HG03432 (cell line): ENCODE data around the gene CDK15.
"Not testable (repeated sequence)": the region's sequence is repeated elsewhere in the genome, so short reads cannot be mapped to it uniquely, and the experiment has no call there.

ENCODE experiments used
- ATAC-seq: cut with Tn5 transposase; IDR thresholded peaks from one replicate; pipeline ENCODE4 v1.9.1; 2021; ENCODE audit warnings: mild to moderate bottlenecking, moderate library complexity; ENCODE audit not compliant: unreplicated experiment

CDK15 gene

DNA sequence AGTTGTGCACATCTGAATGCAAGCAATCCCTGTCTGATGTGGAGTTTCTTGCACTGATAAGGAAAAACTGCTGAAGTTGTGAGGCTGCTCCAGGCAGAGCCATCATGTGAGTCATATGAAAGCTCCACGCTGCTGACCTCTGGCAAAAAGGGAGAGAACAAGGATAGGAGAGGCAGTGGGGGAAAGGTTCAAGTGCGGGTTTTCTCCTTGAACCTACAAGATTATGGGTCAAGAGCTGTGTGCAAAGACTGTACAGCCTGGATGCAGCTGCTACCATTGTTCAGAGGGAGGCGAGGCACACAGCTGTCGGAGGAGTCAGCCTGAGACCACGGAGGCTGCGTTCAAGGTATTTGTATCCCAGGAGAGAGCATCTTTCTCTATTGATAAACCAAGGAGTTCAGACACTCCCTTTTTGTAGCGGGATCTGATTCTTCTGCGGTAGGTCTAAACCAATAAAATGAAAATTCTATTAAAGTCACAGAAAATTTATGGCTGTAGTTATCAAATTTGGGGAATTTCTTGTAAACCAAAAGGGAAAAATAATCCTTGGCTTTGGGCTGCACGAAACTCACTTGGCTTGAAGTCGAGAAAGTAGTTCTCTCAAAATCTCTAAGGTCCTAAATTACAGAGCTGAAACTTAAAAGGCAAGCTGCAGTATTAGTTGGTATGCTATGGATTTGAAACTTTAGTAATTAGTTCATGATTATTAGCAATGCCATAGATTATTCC lies at the start of gene CDK15:
TSS of gene CDK15 (plus strand) at position 96 of the 729 bp plus-strand sequence. CDS start at position 224, 128 bp downstream.
- ATAC-seq = no peak

DNA sequence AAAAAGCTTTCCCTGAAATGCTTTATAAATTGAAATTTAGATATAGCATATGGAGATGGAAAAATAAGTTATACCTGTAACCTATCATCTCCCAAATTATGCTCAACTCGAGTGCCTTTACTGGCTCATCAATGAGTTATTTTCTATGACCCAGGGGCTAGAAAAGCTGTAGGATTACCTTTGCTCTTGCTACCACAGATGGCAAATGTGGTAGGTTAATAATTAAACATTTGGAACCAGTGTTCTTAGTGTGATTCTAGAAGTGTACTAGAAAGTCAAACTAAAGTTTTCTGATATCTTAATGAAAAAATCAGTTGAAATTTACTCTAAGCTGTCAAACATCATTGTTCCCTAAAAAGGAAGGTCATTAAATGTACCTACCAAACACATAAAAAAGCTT lies 48.1 kb upstream of the CDK15 start:
- ATAC-seq = no peak

DNA sequence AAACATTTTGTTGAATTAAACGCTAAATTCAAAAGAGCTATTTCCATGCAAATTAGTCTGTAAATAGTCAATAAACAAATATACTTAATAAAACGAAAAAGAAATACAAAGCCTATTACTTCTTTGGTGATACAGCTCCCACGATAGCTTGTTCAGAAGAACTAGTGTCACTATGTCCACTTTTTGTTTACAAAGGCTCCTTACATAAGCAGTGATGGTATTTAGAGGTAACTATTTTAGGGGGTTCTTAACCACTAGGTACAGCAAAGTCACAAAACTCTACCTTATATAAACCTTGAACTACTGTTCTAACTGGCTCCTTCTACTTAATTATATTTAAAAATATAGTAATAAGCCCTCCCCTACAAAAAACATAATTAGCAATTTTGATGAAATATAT lies 47.5 kb upstream of the CDK15 start:
- no peak for ATAC-seq

DNA sequence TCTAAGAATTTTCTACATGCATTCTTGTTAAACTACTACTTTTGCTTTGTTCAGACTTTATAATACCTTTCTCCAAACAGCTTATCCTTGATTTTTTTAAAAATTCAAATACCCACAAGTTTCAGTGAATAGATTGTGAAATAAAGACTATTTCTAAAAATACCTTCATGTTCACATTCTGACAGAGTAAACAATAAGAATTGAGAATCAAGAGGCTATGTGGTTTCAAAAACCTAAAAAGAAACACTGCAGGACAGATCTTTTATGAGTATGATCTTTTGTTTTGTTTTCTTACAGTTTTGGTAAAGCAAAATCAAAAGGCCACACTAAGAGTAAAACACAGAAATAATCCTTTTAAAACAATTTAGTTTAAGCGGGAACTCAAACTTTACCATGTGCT lies 46.8 kb upstream of the CDK15 start:
- no peak for ATAC-seq

DNA sequence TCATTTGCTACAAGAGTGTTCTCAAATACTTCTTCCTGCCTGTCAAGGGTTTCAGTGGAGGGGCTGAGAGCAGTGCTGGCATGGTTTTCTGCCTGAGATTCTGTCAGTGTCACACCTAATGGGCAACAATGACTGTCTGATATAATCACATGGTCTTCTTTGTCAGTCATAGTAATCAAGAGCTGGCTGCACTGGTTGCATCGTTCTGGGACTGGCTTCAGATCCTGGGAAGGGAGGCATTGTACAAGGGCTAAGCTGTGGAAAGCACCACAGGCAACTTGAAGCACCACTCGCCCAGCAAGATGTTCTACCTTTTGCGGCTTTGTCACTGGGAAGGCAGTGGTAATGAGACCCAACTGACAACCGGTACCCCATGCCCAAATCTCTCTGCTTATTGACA lies 45.2 kb upstream of the CDK15 start:
- ATAC-seq = no peak

DNA sequence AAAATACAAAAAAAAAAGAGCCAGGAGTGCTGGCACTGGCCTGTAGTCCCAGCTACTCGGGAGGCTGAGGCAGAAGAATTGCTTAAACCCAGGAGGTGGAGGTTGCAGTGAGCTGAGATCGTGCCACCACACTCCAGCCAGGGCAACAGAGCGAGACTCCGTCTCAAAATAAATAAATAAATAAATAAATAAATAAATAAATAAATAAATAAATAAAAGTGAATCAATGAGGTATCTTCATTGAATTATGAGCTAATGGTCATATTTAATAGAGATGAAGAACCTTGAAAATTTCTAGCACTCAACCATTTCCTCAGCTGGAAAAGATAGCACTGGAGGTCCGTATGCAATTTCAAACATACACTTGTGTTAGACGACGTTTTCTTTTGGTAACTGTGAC lies 41.9 kb upstream of the CDK15 start:
- ATAC-seq = not testable (repeated sequence)

DNA sequence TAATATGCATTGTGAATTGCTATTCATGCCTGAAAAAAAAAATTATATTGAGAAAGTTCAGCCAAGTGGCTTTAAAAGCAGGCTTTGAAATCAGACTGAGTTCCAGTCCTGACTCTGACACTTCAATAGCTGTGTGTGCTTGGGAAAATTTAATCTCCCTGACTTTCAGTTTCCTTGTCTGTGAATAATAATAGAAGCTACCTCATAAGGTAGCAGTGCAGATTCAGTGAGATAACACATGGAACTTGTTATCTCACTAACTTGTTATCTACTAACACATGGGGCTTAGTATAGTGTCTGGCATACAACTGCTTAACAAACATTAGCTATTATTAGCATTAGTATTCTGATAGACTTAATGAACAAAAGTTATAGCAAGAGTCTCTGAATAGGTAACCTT lies 40.5 kb upstream of the CDK15 start:
- no peak for ATAC-seq

DNA sequence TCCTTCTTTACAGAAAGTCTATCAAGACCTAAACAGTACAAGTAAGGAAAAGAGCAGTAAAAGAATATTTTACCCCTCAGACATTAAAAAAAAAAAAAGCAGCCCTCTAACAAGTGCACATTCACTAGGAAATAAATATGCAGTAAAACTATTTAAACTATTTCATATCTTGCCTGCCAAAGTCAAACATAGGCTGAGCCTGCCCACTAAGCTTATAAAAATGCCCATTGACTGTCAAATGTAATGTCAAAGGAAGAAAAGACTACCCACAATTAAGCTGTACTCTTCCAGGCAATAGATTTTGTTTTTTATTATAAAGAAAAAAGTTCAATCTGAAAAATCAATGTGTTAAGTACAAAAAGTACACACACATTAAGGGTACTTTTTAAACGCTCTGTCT lies 37.4 kb upstream of the CDK15 start:
- ATAC-seq = no peak

DNA sequence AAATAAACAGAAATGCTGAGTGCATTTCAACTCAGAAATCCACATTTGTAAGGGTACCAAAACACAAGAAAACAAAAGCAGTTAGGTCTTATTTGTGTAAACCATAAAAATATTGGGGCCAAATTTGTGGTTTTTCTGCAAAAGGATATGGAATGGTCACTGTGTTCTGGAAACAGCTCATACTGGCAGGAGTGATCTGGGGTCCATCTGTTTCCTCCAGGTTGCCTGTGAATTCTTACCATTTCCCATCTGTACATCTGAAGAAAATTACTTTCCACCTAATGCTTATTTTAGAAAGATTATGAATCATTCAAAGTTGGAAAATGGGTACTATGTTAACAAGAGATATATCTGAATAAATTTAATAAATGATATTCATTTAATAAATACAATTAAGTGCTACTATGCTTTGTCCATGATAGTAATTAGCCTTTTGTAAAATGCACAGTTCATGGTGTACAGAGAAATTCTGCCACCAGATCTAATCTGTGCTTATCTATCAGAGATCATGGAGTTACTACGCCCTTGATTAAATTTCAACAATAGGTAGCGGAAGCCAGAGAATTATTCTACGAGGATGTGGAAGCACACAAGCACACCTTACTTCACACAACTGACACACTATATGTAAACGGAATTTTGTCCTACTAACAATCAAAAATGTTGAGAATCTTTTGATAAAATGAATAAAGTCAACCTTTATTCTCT lies 36.5 kb upstream of the CDK15 start:
- no peak for ATAC-seq

DNA sequence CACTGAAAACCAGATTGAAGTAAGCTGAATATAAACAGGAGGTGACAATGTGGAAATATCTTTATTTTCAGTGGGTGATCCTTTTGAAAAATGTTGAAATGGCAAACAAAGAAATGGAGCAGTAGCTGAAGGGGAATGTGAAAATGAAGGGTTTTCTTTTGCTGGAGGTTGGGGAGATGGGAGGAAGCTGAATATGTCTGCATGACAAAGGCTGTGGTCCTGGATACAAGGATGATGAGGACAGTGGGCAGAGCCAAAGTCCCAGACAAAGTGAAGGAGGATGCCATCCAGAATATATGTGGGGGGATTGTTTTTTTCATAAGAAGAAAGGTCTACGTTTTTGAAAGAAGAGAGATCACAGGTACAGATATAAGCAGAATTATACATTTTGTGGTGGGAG lies 32.3 kb upstream of the CDK15 start:
- no peak for ATAC-seq

DNA sequence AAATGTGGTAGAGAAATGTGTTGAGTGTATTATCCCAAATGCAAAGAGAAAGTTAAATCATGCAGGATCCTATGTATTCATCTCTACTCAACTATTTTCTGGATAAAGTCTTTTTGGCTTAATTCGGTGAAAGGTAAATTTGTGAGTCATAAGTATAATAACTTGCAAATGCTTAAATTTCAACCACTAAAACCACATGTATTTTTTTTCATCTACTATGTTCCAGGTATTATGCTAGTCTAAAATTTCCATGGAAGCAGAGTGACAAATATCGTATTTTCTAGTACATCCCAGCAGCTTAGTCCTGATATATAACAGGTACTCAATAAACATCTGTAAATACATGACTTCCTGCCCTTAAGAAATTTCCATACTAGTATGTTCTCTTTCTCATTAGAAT lies 31.8 kb upstream of the CDK15 start:
- no peak for ATAC-seq

DNA sequence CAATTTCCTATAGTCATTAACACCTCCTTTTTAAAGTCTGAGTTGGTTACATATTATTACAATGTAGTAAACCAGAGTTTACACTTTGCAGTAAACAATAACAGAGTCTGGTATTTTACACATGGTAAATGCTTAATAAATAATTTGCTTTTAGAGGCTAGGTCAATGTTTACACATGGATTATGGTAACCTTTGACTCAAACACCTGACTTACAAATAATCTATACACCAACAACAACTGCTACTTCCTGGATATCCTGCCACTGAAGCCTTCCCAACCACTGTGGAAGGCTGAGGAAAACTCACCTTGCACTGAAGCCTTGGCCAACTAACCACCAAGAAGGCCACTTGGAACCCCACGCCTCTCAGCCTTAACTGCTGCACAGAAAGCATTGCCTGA lies 31.0 kb upstream of the CDK15 start:
- no peak for ATAC-seq

DNA sequence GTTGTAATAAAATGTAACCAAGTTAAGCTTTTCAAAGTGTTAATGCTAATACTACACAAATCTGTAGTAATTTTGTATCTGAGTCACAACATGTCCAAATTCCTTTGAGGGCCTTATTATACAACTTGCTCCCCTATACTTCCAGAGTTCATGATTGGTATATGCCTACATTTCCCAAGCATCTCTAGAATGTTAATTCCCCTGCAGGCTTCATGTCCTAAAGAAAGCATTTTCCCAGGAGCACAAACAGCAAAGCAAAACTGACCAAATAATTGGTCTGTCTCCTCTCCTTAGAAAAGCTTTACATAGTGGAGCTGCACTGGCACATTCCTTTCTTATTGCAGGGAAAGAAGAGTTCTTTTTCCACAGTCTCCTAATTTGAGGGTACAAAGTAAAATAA lies 29.3 kb upstream of the CDK15 start:
- no peak for ATAC-seq

DNA sequence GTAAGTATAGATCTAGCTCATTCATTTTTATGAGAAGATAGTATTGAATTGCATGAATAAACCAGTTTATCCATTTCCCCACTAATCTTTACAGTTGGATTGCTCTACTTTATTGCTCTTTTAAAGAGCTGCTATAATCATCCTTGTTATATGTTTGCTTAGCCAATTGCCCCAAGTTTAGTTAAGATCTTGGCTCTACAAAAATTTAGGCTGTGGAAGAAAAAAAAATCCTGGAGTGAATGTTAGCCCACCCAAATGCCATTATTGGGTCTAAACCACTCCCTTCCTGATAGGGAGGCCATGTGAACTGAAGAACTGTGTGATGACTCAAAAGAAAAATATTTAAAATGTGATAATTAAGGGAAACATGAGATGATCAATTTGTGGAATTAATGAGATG lies 28.5 kb upstream of the CDK15 start:
- ATAC-seq = no peak

DNA sequence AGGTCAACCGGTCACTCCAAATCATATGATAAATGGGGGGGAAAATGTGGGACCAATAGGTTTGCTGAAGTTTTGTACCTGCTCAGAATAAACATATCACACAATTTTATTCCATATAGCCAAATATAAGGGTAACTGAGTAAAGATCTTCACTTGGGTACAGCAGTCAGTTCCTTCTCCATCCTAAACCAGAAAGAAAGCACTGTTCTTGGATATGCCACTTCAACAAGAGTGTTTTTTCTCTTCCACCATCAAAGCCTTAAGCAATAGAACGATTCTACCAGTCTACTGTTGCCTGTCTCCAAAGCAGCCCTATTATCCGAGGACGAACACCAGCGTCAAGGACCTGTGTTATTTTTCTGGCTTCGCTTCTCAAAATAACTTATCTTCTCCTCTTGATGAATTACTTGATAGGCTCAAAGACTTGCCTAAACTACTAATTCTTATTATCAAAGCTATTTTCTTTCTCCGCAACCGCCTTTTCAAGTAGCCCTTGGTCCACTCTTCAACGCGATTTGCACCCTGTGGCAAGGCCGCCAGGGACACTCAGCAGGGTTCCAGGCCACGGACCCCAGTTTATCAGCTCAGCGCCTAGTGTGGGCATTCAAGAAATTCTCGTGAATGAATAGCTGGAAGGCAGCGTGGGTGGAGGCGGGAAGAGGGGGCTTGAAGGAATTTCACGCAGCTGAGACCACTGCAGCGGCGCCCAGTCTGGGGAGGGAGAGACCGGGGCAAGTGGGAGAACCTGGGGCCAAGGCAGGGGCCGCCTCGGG lies 26.2 kb upstream of the CDK15 start:
- ATAC-seq = peak; percentile 1

DNA sequence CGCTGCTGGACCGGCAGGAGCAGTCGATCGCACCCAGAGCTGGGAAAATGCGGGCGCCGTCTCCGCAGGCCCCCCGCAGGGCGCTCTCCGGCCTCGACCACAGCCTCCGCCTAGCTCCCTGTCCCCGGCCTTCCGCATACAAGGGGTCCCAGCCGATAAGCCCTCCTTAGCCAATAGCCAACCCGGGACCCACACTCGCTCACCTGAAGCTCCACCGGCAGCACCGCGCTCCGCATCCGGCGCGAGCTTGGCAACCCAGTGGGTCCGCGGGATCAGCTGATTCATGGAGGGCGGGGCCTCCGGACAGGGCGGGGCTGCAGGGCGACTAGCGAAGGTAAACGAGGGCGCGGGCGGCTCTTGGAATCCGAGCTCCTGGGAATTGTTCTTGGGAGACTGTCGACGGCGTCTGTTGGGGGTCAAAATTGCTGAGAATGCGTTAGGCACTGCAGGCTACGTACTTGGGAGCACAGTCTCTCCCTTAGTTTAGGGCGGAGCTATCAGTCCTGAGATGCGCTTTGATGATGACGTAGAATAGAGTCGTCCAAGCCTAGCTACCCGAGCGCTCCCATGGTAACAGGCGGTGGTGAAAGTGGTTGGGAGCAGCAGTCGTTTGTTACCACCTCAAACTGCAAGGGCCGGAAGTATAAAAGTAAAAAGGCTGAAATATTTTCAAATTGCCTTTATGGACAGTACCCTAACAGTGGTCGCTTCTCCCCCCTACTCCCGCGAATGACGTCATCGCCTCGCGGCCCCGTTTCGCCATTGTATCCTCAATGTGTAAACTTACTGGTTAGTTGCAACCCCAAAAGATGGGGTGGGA lies 25.5 kb upstream of the CDK15 start, which contains the start of gene ALS2:
TSS of gene ALS2 (minus strand) at position 260 of the 820 bp plus-strand sequence. CDS start 12,048 bp downstream, outside the sequence.
- peak; percentile 95 for ATAC-seq

DNA sequence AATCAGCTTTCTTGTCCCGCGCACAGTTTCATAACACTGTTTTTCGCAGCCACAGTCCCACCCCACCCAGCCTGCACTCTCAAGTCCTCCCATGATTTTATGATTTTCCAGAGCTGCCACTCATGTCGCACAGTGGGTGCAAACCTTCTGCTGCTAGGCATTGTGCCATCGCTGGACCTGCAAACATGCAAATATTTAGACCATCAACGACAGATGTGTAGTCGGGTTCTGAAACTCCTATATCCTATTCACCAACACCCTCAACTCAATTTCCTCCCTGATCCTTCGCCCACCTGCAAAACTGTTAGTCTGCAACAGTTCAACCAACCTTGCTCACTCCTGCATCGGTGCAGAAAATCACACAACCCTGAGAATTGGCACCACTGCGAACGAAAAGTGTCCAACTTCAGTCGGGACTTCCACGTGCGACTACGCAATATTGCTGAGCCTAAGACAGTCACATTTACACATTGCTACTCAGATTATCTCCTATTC lies 24.7 kb upstream of the CDK15 start:
- ATAC-seq = peak; percentile 2

DNA sequence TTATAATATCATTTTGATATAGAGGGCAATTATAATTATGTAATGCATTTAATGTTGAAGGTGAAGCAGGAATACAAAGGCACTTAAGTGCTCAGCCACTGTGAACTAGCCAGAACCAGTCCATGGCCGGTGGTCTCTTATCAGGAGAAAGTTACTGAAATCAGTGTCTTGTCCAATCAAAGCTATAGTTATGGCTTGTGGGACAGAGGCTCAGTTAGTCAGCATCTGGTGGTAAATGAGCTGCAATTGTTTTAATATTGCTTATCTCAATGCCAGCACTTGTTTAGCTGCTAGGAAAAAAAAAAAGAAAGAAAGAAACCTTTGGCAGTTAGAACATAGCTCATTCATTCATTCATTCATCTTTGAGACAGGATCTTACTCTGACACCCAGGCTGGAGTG lies 21.8 kb upstream of the CDK15 start:
- ATAC-seq = no peak

DNA sequence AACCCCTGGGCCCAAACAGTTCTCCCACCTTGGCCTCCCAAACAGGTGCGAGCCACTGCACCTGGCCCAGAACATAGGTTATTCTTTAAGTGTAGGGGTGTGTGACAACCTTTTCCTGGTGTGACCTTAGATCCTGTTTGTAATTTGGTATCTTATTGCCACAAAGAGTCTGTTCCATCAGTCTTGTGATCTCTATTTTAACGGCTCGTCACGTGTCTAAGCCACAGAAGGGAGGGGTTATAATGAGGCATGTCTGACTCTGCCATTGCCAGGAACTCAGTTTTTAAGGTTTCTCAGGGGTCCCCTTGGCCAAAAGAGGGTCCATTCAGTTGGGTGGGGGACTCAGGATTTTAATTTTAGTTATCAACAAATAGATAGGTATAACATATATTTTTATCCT lies 21.2 kb upstream of the CDK15 start:
- no peak for ATAC-seq

DNA sequence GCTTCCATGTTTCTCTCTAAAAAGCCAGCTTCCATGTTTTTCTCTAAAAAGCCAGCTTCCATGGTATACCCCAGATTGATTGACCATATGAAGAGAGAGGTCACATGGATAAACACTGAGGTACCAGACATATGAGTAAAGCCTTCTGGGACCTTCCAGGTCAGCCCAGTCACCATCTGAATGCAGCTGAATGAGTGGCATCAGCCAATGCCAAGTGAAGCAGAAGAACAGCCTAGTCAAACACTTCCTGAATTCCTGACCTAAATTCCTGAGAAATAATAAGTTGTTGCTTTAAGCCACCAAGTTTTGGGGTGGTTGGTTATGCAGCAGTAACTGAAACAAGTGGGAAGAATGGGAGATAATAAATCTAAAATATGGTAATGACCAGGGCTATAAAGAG lies 19.9 kb upstream of the CDK15 start:
- no peak for ATAC-seq

DNA sequence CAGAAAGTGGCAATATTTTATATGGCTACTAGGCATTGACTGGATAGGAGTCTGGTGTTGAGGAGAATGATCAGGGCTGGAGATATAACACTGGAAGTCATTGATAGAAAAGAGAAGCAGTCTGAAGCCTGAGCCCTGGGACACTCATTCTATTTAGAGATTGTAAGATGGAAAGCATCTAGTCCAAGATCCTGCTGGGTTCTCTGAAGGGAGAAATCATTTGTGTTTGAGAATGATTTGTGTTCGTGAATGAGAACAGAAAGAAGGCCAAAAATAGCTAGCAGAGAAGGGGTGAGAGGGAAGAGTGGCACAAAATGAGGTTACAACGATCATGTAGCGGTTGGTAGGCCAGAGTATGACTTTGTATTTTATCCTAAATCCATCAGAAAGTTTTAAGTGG lies 18.0 kb upstream of the CDK15 start:
- ATAC-seq = no peak
